H1 (cell line): Measurements from ENCODE around the gene LSR. TPM values are rescaled to one million over a fixed set of nuclear protein-coding genes. Genes with fewer than 3 reads are reported as not detected.
"Not testable (repeated sequence)": the region's sequence is repeated elsewhere in the genome, so short reads cannot be mapped to it uniquely, and the experiment has no call there.

Experiments
- CTCF ChIA-PET: fragments of 300-600 bp; sonication (Branson Sonifier 250); formaldehyde crosslinking; loops from one replicate; lab custom pipeline; 2021; ENCODE audit not compliant: partially characterized antibody; lab: Charles Lee
- POLR2A ChIA-PET: fragments of 300-600 bp; sonication (Branson Sonifier 250); formaldehyde crosslinking; loops from one replicate; lab custom pipeline; 2021; ENCODE audit warnings: inconsistent platforms; ENCODE audit not compliant: partially characterized antibody; lab: Charles Lee
- DNase-seq, 2 experiments: peaks; one replicate each; pipeline versions ENCODE4 v3.0.0 to v3.0.0-alpha.2; 2010 to 2022; ENCODE audit warnings: low spot score in 2 of 2, low read depth in 1 of 2, mixed read lengths in 1 of 2
- FAIRE-seq: peaks from 2 replicates; lab custom pipeline; 2011; peaks lifted over from hg19 to GRCh38; lab: Jason Lieb, UNC
- H2AFZ ChIP-seq: 2 replicates; pipeline ENCODE4 v1.8.1; 2012; ENCODE audit warnings: low read length, inconsistent platforms
- H2AK5ac ChIP-seq: 2 replicates; pipeline ENCODE4 v1.6.1; 2013; ENCODE audit warnings: low read depth, low read length
- H2BK120ac ChIP-seq: replicated peaks from 2 replicates; pipeline ENCODE3; 2013; ENCODE audit warnings: low read depth, low read length, inconsistent platforms
- H2BK12ac ChIP-seq: 2 replicates; pipeline ENCODE4 v1.6.1; 2013; ENCODE audit warnings: low read depth, low read length
- H2BK15ac ChIP-seq: 2 replicates; pipeline ENCODE4 v1.6.1; 2013; ENCODE audit warnings: low read length
- H2BK20ac ChIP-seq: 2 replicates; pipeline ENCODE4 v1.6.1; 2013; ENCODE audit warnings: low read length
- H2BK5ac ChIP-seq: 2 replicates; pipeline ENCODE4 v1.6.1; 2013; ENCODE audit warnings: low read depth, low read length
- H3K14ac ChIP-seq: 2 replicates; pipeline ENCODE4 v1.6.1; 2013; ENCODE audit warnings: inconsistent platforms; ENCODE audit not compliant: insufficient read length
- H3K18ac ChIP-seq: 2 replicates; pipeline ENCODE4 v1.6.1; 2013; ENCODE audit warnings: low read length; ENCODE audit errors: extremely low read depth
- H3K23ac ChIP-seq: 2 replicates; pipeline ENCODE4 v1.6.1; 2013; ENCODE audit warnings: inconsistent platforms; ENCODE audit not compliant: insufficient read length
- H3K23me2 ChIP-seq: 2 replicates; pipeline ENCODE4 v1.6.1; 2013; ENCODE audit warnings: low read depth, low read length
- H3K27ac ChIP-seq: 2 replicates; pipeline ENCODE4 v1.6.1; 2011; ENCODE audit warnings: low read depth, low read length, inconsistent platforms
- H3K27me3 ChIP-seq, 4 experiments: replicated peaks in 1 of 4; 1 replicate in 1 of 4; 2 replicates in 3 of 4; pipeline versions ENCODE4 v1.6.1 to v1.8.1; 2011 to 2013; ENCODE audit warnings: low read length in 3 of 4, mild to moderate bottlenecking in 3 of 4, inconsistent platforms in 2 of 4, mixed read lengths in 2 of 4, moderate library complexity in 1 of 4; ENCODE audit not compliant: control insufficient read depth in 3 of 4, insufficient read depth in 3 of 4; ENCODE audit errors: extremely low read depth in 1 of 4
- H3K36me3 ChIP-seq, 4 experiments: 2 replicates each; pipeline versions ENCODE4 v1.6.1 to v1.8.1; 2011 to 2013; ENCODE audit warnings: mild to moderate bottlenecking in 4 of 4, low read length in 3 of 4, moderate library complexity in 2 of 4, control low read depth in 1 of 4, inconsistent platforms in 1 of 4; ENCODE audit not compliant: insufficient read depth in 4 of 4, control insufficient read depth in 2 of 4
- H3K4ac ChIP-seq: replicated peaks from 2 replicates; pipeline ENCODE3; 2013; ENCODE audit warnings: low read length, low read depth, mixed read lengths, inconsistent platforms; ENCODE audit not compliant: insufficient read length
- H3K4me1 ChIP-seq, 4 experiments: replicated peaks in 1 of 4; 1 replicate in 1 of 4; 2 replicates in 3 of 4; pipeline versions ENCODE4 v1.6.1 to v1.8.1; 2011 to 2013; ENCODE audit warnings: low read length in 3 of 4, inconsistent platforms in 2 of 4, mixed read lengths in 1 of 4; ENCODE audit not compliant: insufficient read depth in 4 of 4, control insufficient read depth in 3 of 4
- H3K4me2 ChIP-seq, 2 experiments: 2 replicates each; pipeline versions ENCODE4 v1.6.1 to v1.8.1; 2011 to 2013; ENCODE audit warnings: low read depth in 2 of 2, low read length in 2 of 2, control low read depth in 1 of 2, inconsistent platforms in 1 of 2, mild to moderate bottlenecking in 1 of 2; ENCODE audit not compliant: insufficient read depth in 1 of 2
- H3K4me3 ChIP-seq, 4 experiments: fragments of 200-600, 300-600 bp in 1 of 4; sonication (generic), shearing (Covaris generic), sonication (Bioruptor Twin) in 1 of 4; 2 replicates each; pipeline versions ENCODE4 v1.5.1 to v1.8.1; 2011 to 2016; ENCODE audit warnings: low read length in 4 of 4, low read depth in 3 of 4, control low read depth in 2 of 4, inconsistent platforms in 2 of 4, mild to moderate bottlenecking in 2 of 4, mixed read lengths in 1 of 4, moderate library complexity in 1 of 4; ENCODE audit not compliant: insufficient read depth in 2 of 4; ENCODE audit errors: extremely low read depth in 1 of 4
- H3K56ac ChIP-seq: replicated peaks from 2 replicates; pipeline ENCODE3; 2013; ENCODE audit warnings: low read depth, mild to moderate bottlenecking, mixed read lengths, low read length, inconsistent platforms; ENCODE audit not compliant: insufficient read length
- H3K79me1 ChIP-seq: 2 replicates; pipeline ENCODE4 v1.6.1; 2013; ENCODE audit warnings: low read depth, low read length, control low read depth
- H3K79me2 ChIP-seq, 2 experiments: 2 replicates each; pipeline versions ENCODE4 v1.6.1 to v1.8.1; 2012 to 2013; ENCODE audit warnings: low read length in 2 of 2, mild to moderate bottlenecking in 2 of 2, inconsistent platforms in 1 of 2; ENCODE audit not compliant: insufficient read depth in 2 of 2, control insufficient read depth in 1 of 2
- H3K9ac ChIP-seq, 4 experiments: replicated peaks in 1 of 4; 1 replicate in 1 of 4; 2 replicates in 3 of 4; pipeline versions ENCODE4 v1.6.1 to v1.8.1; 2011 to 2013; ENCODE audit warnings: low read depth in 3 of 4, low read length in 3 of 4, control low read depth in 2 of 4, mild to moderate bottlenecking in 2 of 4, moderate library complexity in 2 of 4, inconsistent platforms in 1 of 4; ENCODE audit errors: extremely low read depth in 1 of 4
- H3K9me3 ChIP-seq, 2 experiments: 2 replicates each; pipeline versions ENCODE4 v1.6.1 to v1.8.1; 2012 to 2013; ENCODE audit warnings: mild to moderate bottlenecking in 2 of 2, moderate library complexity in 2 of 2, control low read depth in 1 of 2, inconsistent platforms in 1 of 2, low read depth in 1 of 2, low read length in 1 of 2, mixed read lengths in 1 of 2; ENCODE audit not compliant: insufficient read depth in 2 of 2
- H4K20me1 ChIP-seq, 2 experiments: replicated peaks in 1 of 2; 2 replicates each; pipeline versions ENCODE3 to v1.8.1; 2011 to 2013; ENCODE audit warnings: inconsistent platforms in 2 of 2, low read length in 2 of 2, mild to moderate bottlenecking in 1 of 2; ENCODE audit not compliant: insufficient read depth in 2 of 2, control insufficient read depth in 1 of 2
- H4K5ac ChIP-seq: 2 replicates; pipeline ENCODE4 v1.6.1; 2013; ENCODE audit warnings: low read length, low read depth, mixed read lengths, inconsistent platforms; ENCODE audit not compliant: insufficient read length
- H4K8ac ChIP-seq: 2 replicates; pipeline ENCODE4 v1.8.0; 2013; ENCODE audit warnings: mild to moderate bottlenecking, moderate library complexity, low read length, inconsistent platforms; ENCODE audit not compliant: insufficient read depth; ENCODE audit errors: extremely low read depth
- H4K91ac ChIP-seq: replicated peaks from 2 replicates; pipeline ENCODE3; 2013; ENCODE audit warnings: low read length, mixed read lengths, inconsistent platforms; ENCODE audit not compliant: insufficient read length
- WGBS, 2 experiments: shearing (Covaris generic) in 1 of 2; methylation state at CpG; one replicate each; pipeline versions ENCODE4 v1.1.6 to v1.1.7; 2013 to 2015; ENCODE audit warnings: low lambda C conversion rate in 2 of 2, mixed read lengths in 2 of 2, inconsistent platforms in 1 of 2, low coverage in 1 of 2, missing lambda C conversion rate in 1 of 2; ENCODE audit not compliant: insufficient replicate concordance in 2 of 2, insufficient coverage in 1 of 2, insufficient read length in 1 of 2; ENCODE audit errors: extremely low coverage in 1 of 2, missing lambda C conversion rate in 1 of 2; 5-methylcytosine and 5-hydroxymethylcytosine counted together
- polyA plus RNA-seq, 7 experiments: library from polyadenylated mRNA; depleted of rRNA in 3 of 7; stranded (reverse) in 5 of 7; unstranded in 2 of 7; fragments of >200 nt in 5 of 7; fragments of 200-250 nt in 2 of 7; gene quantifications; 1 replicate in 5 of 7; 2 replicates in 1 of 7; 4 replicates in 1 of 7; pipeline versions ENCODE4 v1.2.1 to v1.2.3, GENCODE V29; 2011 to 2013; ENCODE audit warnings: missing spikeins in 2 of 7, mixed read lengths in 2 of 7
- total RNA-seq: library from RNA; stranded (reverse); fragmentation: NEBNext Ultra II Directional; extraction: Animal tissue kit (Norgen Biotek cat#: 25700); gene quantifications from 2 replicates; pipeline ENCODE4 v1.2.1, GENCODE V29; 2021

The LSR gene
- total and polyA plus RNA-seq, 2 of the 8 experiments (the other 6 are each of a cell fraction or from before 2014, with no cell fraction given) = 159 to 186 TPM

DNA sequence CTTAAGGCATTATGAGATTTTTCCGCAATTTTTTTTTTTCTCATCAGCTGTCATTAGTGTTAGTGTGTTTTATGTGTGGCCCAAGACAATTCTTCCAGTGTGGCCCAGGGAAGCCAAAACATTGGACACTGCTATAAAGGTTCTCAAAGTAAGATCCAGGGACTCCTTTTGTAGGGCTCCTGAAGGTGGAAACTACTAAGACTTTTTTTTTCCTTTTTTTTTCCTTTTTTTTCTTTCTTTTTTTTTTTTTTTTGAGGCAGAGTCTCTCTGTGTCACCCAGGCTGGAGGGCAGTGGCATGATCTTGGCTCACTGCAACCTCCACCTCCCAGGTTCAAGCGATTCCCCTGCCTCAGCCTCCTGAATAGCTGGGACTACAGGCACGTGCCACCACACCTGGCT lies 36.7 kb downstream of the LSR start:
- H2BK5ac ChIP-seq, H3K4ac ChIP-seq, FAIRE-seq, H4K8ac ChIP-seq, H3K56ac ChIP-seq, H3K18ac ChIP-seq, H4K5ac ChIP-seq, H2BK15ac ChIP-seq, H2BK20ac ChIP-seq, H3K9ac ChIP-seq, H3K79me1 ChIP-seq, H3K9me3 ChIP-seq, H3K4me1 ChIP-seq, H3K14ac ChIP-seq, H2BK120ac ChIP-seq, H2AK5ac ChIP-seq, H3K23me2 ChIP-seq, H4K20me1 ChIP-seq, H4K91ac ChIP-seq, H3K23ac ChIP-seq, H2BK12ac ChIP-seq, H3K27ac ChIP-seq, H3K27me3 ChIP-seq, H3K36me3 ChIP-seq, DNase-seq, H3K4me3 ChIP-seq, H3K4me2 ChIP-seq, H3K79me2 ChIP-seq: not testable (repeated sequence)
- CTCF ChIA-PET = interaction anchor here (0.6 to 1.5 kb wide), 3 partner anchors 16 to 210 kb away, joined by 3 to 6 read pairs (median 4); partner anchors contain the start of gene USF2
- WGBS, 2 experiments = 94% methylated on average over 3 of the region's 3 CpGs; no CpG with 5 or more reads in 1 of the 2 experiments
- peak overlapping the region; percentile 61; the same call in 1 of the 2 replicates for H2AFZ ChIP-seq
- POLR2A ChIA-PET = interaction anchor here (0.5 to 1.8 kb wide), 4 partner anchors 8 to 610 kb away, joined by 3 to 8 read pairs (median 4); no protein-coding TSS in a partner anchor

DNA sequence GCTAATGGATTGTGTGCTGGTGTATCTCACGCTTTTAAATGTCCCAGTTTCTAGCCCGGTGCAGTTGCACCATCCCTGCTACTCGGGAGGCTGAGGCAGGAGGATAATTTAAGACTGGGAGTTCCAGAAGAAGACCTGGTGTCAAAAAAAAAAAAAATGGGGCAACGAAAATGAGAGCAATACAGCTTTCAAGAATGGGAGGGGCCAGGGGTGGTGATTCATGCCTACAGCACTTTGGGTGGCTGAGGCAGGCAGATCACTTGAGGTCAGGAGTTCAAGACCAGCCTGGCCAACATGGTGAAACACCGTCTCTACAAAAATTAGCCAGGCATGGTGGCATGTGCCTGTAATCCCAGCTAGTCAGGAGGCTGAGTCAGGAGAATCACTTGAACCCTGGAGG lies 37.3 kb downstream of the LSR start:
- H2AK5ac ChIP-seq, H3K4ac ChIP-seq, H4K5ac ChIP-seq, H3K4me3 ChIP-seq, H3K18ac ChIP-seq, DNase-seq, H3K9me3 ChIP-seq, H3K79me2 ChIP-seq, H2BK120ac ChIP-seq, H3K56ac ChIP-seq, H2BK12ac ChIP-seq, H3K36me3 ChIP-seq, FAIRE-seq, H3K27ac ChIP-seq, H4K91ac ChIP-seq, H4K20me1 ChIP-seq, H2AFZ ChIP-seq, H2BK20ac ChIP-seq, H3K23me2 ChIP-seq, H3K79me1 ChIP-seq, H2BK5ac ChIP-seq, H3K23ac ChIP-seq, H2BK15ac ChIP-seq, H3K14ac ChIP-seq, H3K27me3 ChIP-seq, H3K9ac ChIP-seq, POLR2A ChIA-PET, H3K4me2 ChIP-seq, H4K8ac ChIP-seq: not testable (repeated sequence)
- peaks cover 0 to 14% (median 5%) of the 10 kb centered on the region in 4 experiments; a peak in 5 of 7 replicates for H3K4me1 ChIP-seq
- 92% methylated on average over 5 of the region's 5 CpGs; no CpG with 5 or more reads in 1 of the 2 experiments for WGBS, 2 experiments
- CTCF ChIA-PET = interaction anchor here (0.6 to 2.1 kb wide), 4 partner anchors 10 to 209 kb away, joined by 4 to 6 read pairs (median 4); partner anchors contain the start of gene USF2
